ENCODE data around the gene RIMBP2.

RIMBP2 gene

GRCh38 chr12:130593056-130593455 is 123.0 kb downstream of the RIMBP2 start:
- H3K27ac ChIP-seq (ENCODE audit: low read length): peak overlapping the region; percentile 44; the same call in 1 of the 2 replicates
- H3K4me1 ChIP-seq (ENCODE audit: insufficient read depth, low read length): peaks cover 49% of the 10 kb centered on the region
- no peak for ATAC-seq (ENCODE audit: insufficient read depth, low read depth)
- H3K9ac ChIP-seq (ENCODE audit: low read depth, low read length): no peak overlapping the region
- H4K20me1 ChIP-seq (ENCODE audit: insufficient read depth, low read length): no peaks in the 10 kb centered on the region
- no peaks in the 10 kb centered on the region for H3K27me3 ChIP-seq (ENCODE audit: insufficient read depth, low read length, poor library complexity)
- peaks cover 7% of the 10 kb centered on the region for H3K9me3 ChIP-seq (ENCODE audit: insufficient read depth, low read length, severe bottlenecking)
- no peak overlapping the region for H3K4me3 ChIP-seq (ENCODE audit: low read depth in 1 of 2, low read length in 2 of 2)
- no peaks in the 10 kb centered on the region for H3K36me3 ChIP-seq (ENCODE audit: insufficient read depth, low read length)
- TF ChIP-seq, protein P1, sequence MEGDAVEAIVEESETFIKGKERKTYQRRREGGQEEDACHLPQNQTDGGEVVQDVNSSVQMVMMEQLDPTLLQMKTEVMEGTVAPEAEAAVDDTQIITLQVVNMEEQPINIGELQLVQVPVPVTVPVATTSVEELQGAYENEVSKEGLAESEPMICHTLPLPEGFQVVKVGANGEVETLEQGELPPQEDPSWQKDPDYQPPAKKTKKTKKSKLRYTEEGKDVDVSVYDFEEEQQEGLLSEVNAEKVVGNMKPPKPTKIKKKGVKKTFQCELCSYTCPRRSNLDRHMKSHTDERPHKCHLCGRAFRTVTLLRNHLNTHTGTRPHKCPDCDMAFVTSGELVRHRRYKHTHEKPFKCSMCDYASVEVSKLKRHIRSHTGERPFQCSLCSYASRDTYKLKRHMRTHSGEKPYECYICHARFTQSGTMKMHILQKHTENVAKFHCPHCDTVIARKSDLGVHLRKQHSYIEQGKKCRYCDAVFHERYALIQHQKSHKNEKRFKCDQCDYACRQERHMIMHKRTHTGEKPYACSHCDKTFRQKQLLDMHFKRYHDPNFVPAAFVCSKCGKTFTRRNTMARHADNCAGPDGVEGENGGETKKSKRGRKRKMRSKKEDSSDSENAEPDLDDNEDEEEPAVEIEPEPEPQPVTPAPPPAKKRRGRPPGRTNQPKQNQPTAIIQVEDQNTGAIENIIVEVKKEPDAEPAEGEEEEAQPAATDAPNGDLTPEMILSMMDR (IDR thresholded peaks at IDR 0.05; ENCODE audit: borderline replicate concordance, extremely low read depth, low read length, poor library complexity, severe bottlenecking): no peak
- no peak for TF ChIP-seq EZH2 (IDR thresholded peaks at IDR 0.05; ENCODE audit: borderline replicate concordance, low read depth, low read length, severe bottlenecking)
- no peak overlapping the region for H3K4me2 ChIP-seq (ENCODE audit: insufficient read depth, low read length)
- no peak overlapping the region for H2AFZ ChIP-seq (ENCODE audit: low read depth, low read length)
- no peak for DNase-seq
- no peaks in the 10 kb centered on the region for H3K79me2 ChIP-seq (ENCODE audit: insufficient read depth, low read length)

DNA sequence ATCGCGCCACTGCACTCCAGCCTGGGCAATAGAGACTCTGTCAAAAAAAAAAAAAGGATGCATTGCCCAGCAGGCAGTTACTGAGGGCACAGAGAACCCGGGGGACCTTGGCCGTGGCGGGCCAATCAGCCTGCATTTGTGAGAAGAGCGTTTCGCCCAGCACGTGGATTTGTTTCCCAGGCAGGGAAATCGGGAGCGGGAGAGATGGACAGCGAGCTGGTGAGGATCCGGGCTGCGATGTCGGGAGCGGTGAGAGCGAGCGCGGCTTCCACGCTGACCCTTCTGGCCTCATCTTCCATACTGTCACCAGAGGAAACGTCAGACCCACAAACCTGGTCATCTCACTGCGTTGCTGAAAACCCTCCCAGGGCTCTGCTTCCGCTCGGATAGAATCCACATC is 123.5 kb downstream of the RIMBP2 start:
- Histone ChIP-seq H3K27ac (ENCODE audit: low read length) (no peak overlapping the region; the same call in 1 of the 2 replicates), H3K4me2 (ENCODE audit: insufficient read depth, low read length) (no peak overlapping the region), H3K4me3 (ENCODE audit: low read depth in 1 of 2, low read length in 2 of 2) (no peak overlapping the region), H3K27me3 (ENCODE audit: insufficient read depth, low read length, poor library complexity) (no peaks in the 10 kb centered on the region), H3K79me2 (ENCODE audit: insufficient read depth, low read length) (no peaks in the 10 kb centered on the region), H3K9ac (ENCODE audit: low read depth, low read length) (no peak overlapping the region), H2AFZ (ENCODE audit: low read depth, low read length) (no peak overlapping the region), H4K20me1 (ENCODE audit: insufficient read depth, low read length) (no peaks in the 10 kb centered on the region), H3K4me1 (ENCODE audit: insufficient read depth, low read length) (peaks cover 53% of the 10 kb centered on the region), H3K36me3 (ENCODE audit: insufficient read depth, low read length) (no peaks in the 10 kb centered on the region), H3K9me3 (ENCODE audit: insufficient read depth, low read length, severe bottlenecking) (peaks cover 3% of the 10 kb centered on the region)
- ATAC-seq (ENCODE audit: insufficient read depth, low read depth) (no peak), DNase-seq (no peak)
- TF ChIP-seq, protein P1 (IDR thresholded peaks at IDR 0.05; ENCODE audit: borderline replicate concordance, extremely low read depth, low read length, poor library complexity, severe bottlenecking): no peak
- no peak for TF ChIP-seq EZH2 (IDR thresholded peaks at IDR 0.05; ENCODE audit: borderline replicate concordance, low read depth, low read length, severe bottlenecking)

DNA sequence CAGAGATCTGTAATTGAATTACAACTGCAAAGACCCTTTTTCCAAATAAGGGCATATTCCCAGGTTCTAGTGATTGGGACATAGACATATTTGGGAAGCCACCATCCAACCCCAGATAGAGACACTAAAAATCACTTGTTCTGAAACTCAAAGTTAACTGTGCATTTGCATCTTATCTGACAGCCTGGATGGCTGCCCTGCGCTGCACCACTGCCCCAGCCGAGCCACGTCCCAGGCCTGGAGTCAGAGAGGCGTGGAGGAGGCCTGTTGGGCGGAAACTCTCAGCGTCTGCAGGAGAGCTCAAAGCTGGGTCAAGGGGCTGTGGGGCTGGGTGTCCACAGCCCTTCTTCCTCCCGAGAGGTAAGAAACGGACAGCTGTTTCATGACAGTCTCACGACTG is 124.4 kb downstream of the RIMBP2 start:
- Histone ChIP-seq H3K27me3 (ENCODE audit: insufficient read depth, low read length, poor library complexity) (no peaks in the 10 kb centered on the region), H2AFZ (ENCODE audit: low read depth, low read length) (no peak overlapping the region), H3K4me3 (ENCODE audit: low read depth in 1 of 2, low read length in 2 of 2) (no peak overlapping the region), H3K9ac (ENCODE audit: low read depth, low read length) (peak overlapping the region; percentile 0; the same call in 1 of the 2 replicates), H3K79me2 (ENCODE audit: insufficient read depth, low read length) (no peaks in the 10 kb centered on the region), H3K27ac (ENCODE audit: low read length) (peak overlapping the region; percentile 95), H3K4me2 (ENCODE audit: insufficient read depth, low read length) (no peak overlapping the region), H3K4me1 (ENCODE audit: insufficient read depth, low read length) (peaks cover 53% of the 10 kb centered on the region), H3K36me3 (ENCODE audit: insufficient read depth, low read length) (no peaks in the 10 kb centered on the region), H3K9me3 (ENCODE audit: insufficient read depth, low read length, severe bottlenecking) (no peaks in the 10 kb centered on the region), H4K20me1 (ENCODE audit: insufficient read depth, low read length) (no peaks in the 10 kb centered on the region)
- ATAC-seq (ENCODE audit: insufficient read depth, low read depth): no peak
- DNase-seq: no peak
- TF ChIP-seq, protein P1 (IDR thresholded peaks at IDR 0.05; ENCODE audit: borderline replicate concordance, extremely low read depth, low read length, poor library complexity, severe bottlenecking): no peak
- no peak for TF ChIP-seq EZH2 (IDR thresholded peaks at IDR 0.05; ENCODE audit: borderline replicate concordance, low read depth, low read length, severe bottlenecking)

GRCh38 chr12:130590685-130591084 is 125.4 kb downstream of the RIMBP2 start:
- Histone ChIP-seq H3K27ac (ENCODE audit: low read length) (peak overlapping the region; percentile 95), H3K27me3 (ENCODE audit: insufficient read depth, low read length, poor library complexity) (no peaks in the 10 kb centered on the region)

More at GRCh38 chr12:130590685-130591084, 125.4 kb downstream of the RIMBP2 start:
- peak overlapping the region; percentile 59 for H3K9ac ChIP-seq (ENCODE audit: low read depth, low read length)
- DNase-seq: no peak
- peak overlapping the region; percentile 41; the same call in 1 of the 2 replicates for H2AFZ ChIP-seq (ENCODE audit: low read depth, low read length)
- H3K4me3 ChIP-seq (ENCODE audit: low read depth in 1 of 2, low read length in 2 of 2): no peak overlapping the region; a peak in 1 of 4 replicates
- peak overlapping the region; percentile 60 for H3K4me2 ChIP-seq (ENCODE audit: insufficient read depth, low read length)
- H4K20me1 ChIP-seq (ENCODE audit: insufficient read depth, low read length): no peaks in the 10 kb centered on the region
- no peaks in the 10 kb centered on the region for H3K36me3 ChIP-seq (ENCODE audit: insufficient read depth, low read length)
- H3K9me3 ChIP-seq (ENCODE audit: insufficient read depth, low read length, severe bottlenecking): no peaks in the 10 kb centered on the region
- ATAC-seq (ENCODE audit: insufficient read depth, low read depth): no peak
- H3K79me2 ChIP-seq (ENCODE audit: insufficient read depth, low read length): no peaks in the 10 kb centered on the region
- H3K4me1 ChIP-seq (ENCODE audit: insufficient read depth, low read length): peaks cover 53% of the 10 kb centered on the region
- TF ChIP-seq, protein P1 (IDR thresholded peaks at IDR 0.05; ENCODE audit: borderline replicate concordance, extremely low read depth, low read length, poor library complexity, severe bottlenecking): no peak
- no peak for TF ChIP-seq EZH2 (IDR thresholded peaks at IDR 0.05; ENCODE audit: borderline replicate concordance, low read depth, low read length, severe bottlenecking)
